PC-3 (cell line): Measurements from ENCODE around the gene STX8. TPM values are rescaled to one million over a fixed set of nuclear protein-coding genes. Genes with fewer than 3 reads are reported as not detected.

Source experiments
- ATAC-seq: fragments of 200-7000 bp; cut with Tn5 transposase; 2 replicates; pipeline ENCODE4 v1.9.1; 2020; ENCODE audit warnings: mild to moderate bottlenecking, moderate library complexity
- BruUV-seq: library from RNA; stranded (reverse); fragments of 400-500 nt; replicated peaks from 2 replicates; lab custom pipeline; 2021; lab: Mats Ljungman, UMichigan
- CTCF ChIA-PET: fragments of 300-600 bp; sonication (Branson Sonifier 250); formaldehyde crosslinking; loops from one replicate; lab custom pipeline; 2022; ENCODE audit warnings: antibody characterized with exemption; lab: Charles Lee
- POLR2A ChIA-PET: fragments of 300-600 bp; sonication (Branson Sonifier 250); formaldehyde crosslinking; loops from one replicate; lab custom pipeline; 2022; ENCODE audit warnings: antibody characterized with exemption; ENCODE audit not compliant: unreplicated experiment; lab: Charles Lee
- DNase-seq: peaks from one replicate; pipeline ENCODE4 v3.0.0-alpha.2; 2015
- H2AFZ ChIP-seq: fragments of 300-600 bp; sonication (generic); 2 replicates; pipeline ENCODE4 v1.6.0; 2016; ENCODE audit warnings: antibody characterized with exemption, low read length
- H3F3A ChIP-seq: fragments of 300-600 bp; sonication (generic); one replicate; pipeline ENCODE4 v1.6.0; 2017; ENCODE audit warnings: antibody characterized with exemption, low read length, control low read depth, mild to moderate bottlenecking; ENCODE audit not compliant: unreplicated experiment
- H3K27ac ChIP-seq: fragments of 300-600 bp; sonication (generic); 2 replicates; pipeline ENCODE4 v1.5.1; 2016; ENCODE audit warnings: mild to moderate bottlenecking, low read length
- H3K27me3 ChIP-seq: fragments of 300-600 bp; sonication (generic); 2 replicates; pipeline ENCODE4 v1.6.1; 2016; ENCODE audit warnings: low read length, mixed read lengths
- H3K36me3 ChIP-seq: fragments of 300-600 bp; sonication (generic); 2 replicates; pipeline ENCODE4 v1.6.1; 2016; ENCODE audit warnings: low read depth, mixed run types, low read length, mixed read lengths
- H3K4me1 ChIP-seq: fragments of 300-600 bp; sonication (generic); 2 replicates; pipeline ENCODE4 v1.5.1; 2016; ENCODE audit warnings: low read length; ENCODE audit not compliant: insufficient read depth
- H3K4me2 ChIP-seq: fragments of 300-600 bp; sonication (generic); 2 replicates; pipeline ENCODE4 v1.6.0; 2016; ENCODE audit warnings: low read length
- H3K4me3 ChIP-seq: fragments of 300-600 bp; sonication (generic); 2 replicates; pipeline ENCODE4 v1.5.1; 2016; ENCODE audit warnings: mild to moderate bottlenecking, low read length, mixed read lengths
- H3K79me2 ChIP-seq: fragments of 300-600 bp; sonication (generic); 2 replicates; pipeline ENCODE4 v1.6.1; 2017; ENCODE audit warnings: low read length, mixed read lengths
- H3K9ac ChIP-seq: fragments of 300-600 bp; sonication (generic); 2 replicates; pipeline ENCODE4 v1.6.0; 2016; ENCODE audit warnings: mild to moderate bottlenecking, low read length
- H3K9me2 ChIP-seq: fragments of 300-600 bp; sonication (generic); replicated peaks from 2 replicates; pipeline ENCODE4 v1.6.1; 2016; ENCODE audit warnings: mixed run types, low read length, mixed read lengths
- H3K9me3 ChIP-seq: fragments of 300-600 bp; sonication (generic); 2 replicates; pipeline ENCODE4 v1.6.1; 2016; ENCODE audit warnings: low read length, mixed read lengths
- H4K20me1 ChIP-seq: fragments of 300-600 bp; sonication (generic); 2 replicates; pipeline ENCODE4 v1.6.1; 2016; ENCODE audit warnings: low read length, mixed read lengths
- EZH2 ChIP-seq: fragments of 300-600 bp; sonication (generic); IDR thresholded peaks from one replicate; pipeline ENCODE4 v1.6.1; 2017; ENCODE audit warnings: antibody characterized with exemption, mild to moderate bottlenecking, low read length; ENCODE audit not compliant: unreplicated experiment
- EZH2phosphoT487 ChIP-seq: fragments of 300-600 bp; sonication (generic); IDR thresholded peaks from 2 replicates; pipeline ENCODE4 v1.6.1; 2018; ENCODE audit warnings: mild to moderate bottlenecking, antibody characterized with exemption, low read length, borderline replicate concordance
- intact Hi-C: fragments of 100-400 bp; cut with micrococcal nuclease; formaldehyde crosslinking; loops from 2 replicates; pipeline ENCODE4 v1.9.0; 2023
- total RNA-seq: library from RNA; depleted of rRNA; stranded (reverse); fragments of >200 nt; gene quantifications from 2 replicates; pipeline ENCODE4 v1.2.3, GENCODE V29; 2014
- TF ChIP-seq, protein P1 (sequence below): fragments of 300-600 bp; sonication (generic); conservative IDR thresholded peaks from 2 replicates; pipeline ENCODE4 v1.5.1; 2017; ENCODE audit warnings: antibody characterized with exemption, low read depth, mild to moderate bottlenecking, low read length

Gene STX8
- total RNA-seq, 1 experiment from 2014 or later: 57.4 TPM

DNA sequence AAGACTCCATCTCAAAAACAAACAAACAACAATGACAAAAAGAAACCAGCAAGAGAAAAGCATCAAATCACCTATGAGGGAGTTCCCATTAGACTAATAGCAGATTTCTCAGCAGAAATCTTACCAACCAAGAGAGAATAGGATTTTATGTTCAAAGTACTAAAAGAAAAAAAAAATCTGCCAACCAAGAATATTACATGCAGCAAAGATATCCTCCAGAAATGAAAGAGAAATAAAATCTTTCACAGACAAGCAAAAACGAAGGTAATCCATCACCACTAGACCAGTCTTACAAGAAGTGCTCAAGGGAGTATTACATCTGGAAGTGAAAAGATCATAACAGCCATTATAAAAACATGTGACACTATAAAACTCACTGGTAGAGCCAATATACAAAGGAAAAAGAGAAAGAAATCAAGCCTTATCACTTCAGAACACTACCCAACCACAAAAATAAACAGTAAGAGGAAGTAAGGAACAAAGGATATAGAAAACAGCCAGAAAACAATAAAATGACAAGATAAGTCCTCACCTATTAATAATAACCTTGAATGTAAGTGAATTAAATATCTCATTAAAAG lies 66.3 kb downstream of the STX8 start:
- CTCF ChIA-PET: no interaction called here
- no peak for ATAC-seq

DNA sequence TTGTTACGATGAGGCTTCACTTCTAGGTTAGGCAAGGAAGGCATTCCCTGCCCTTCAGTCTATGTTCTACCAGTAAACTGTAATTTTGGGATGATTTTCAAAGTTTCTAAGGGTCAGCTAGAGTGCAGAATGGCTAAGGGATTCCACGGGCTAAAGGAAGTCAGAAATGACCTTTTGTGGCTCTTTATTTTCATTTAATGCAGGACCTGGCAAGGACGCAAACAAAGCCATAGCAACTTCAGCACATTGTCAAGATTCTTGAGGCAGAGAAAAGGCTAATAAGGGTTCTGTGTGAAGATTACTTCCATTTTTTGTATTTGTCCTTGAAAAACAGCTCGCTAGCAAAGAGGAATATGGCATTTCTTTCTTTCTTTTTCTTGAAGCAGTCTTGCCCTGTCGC lies 76.6 kb downstream of the STX8 start:
- POLR2A ChIA-PET: no interaction called here

More for the DNA sequence above, 66.3 kb downstream of the STX8 start:
- no peaks in the 10 kb centered on the region for H3K9me2 ChIP-seq
- no peak for DNase-seq
- no peaks in the 10 kb centered on the region for H3F3A ChIP-seq
- no peaks in the 10 kb centered on the region for H4K20me1 ChIP-seq
- no peak overlapping the region for H3K4me2 ChIP-seq
- H2AFZ ChIP-seq: no peak overlapping the region
- H3K9me3 ChIP-seq: no peaks in the 10 kb centered on the region
- no peak overlapping the region for H3K4me3 ChIP-seq
- H3K4me1 ChIP-seq: peaks cover 7% of the 10 kb centered on the region
- H3K36me3 ChIP-seq: no peaks in the 10 kb centered on the region
- BruUV-seq: no TSS peak
- H3K79me2 ChIP-seq: no peaks in the 10 kb centered on the region
- intact Hi-C loops: no loop called here
- no peak overlapping the region for H3K27ac ChIP-seq
- TF ChIP-seq EZH2: no peak
- POLR2A ChIA-PET: no interaction called here
- no peaks in the 10 kb centered on the region for H3K27me3 ChIP-seq
- H3K9ac ChIP-seq: no peak overlapping the region

DNA sequence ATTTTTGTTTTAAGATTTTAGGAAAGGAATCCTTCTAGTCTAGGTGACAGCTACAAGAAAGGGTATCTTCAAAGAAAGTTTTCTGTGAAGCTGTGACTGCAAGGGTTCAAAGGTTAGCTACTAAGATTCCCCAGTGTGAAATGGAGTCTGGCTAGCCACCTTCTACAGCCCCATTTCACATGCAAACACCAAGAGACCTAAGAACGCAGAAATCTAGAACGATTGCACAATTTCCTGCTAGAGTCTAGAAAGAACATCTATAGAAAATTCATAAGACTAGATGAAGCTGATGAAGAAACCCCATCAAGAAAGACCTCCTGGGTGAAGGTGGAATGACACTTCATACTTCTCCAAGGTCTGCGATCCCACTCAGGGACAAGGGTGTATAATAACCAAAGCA lies 77.1 kb downstream of the STX8 start:
- Histone ChIP-seq H3K79me2 (no peaks in the 10 kb centered on the region), H4K20me1 (no peaks in the 10 kb centered on the region), H3K36me3 (no peaks in the 10 kb centered on the region), H3K27ac (no peak overlapping the region), H3K9me3 (no peaks in the 10 kb centered on the region), H3K4me3 (no peak overlapping the region), H2AFZ (no peak overlapping the region), H3K4me2 (no peak overlapping the region), H3F3A (no peaks in the 10 kb centered on the region), H3K4me1 (no peaks in the 10 kb centered on the region), H3K9me2 (no peaks in the 10 kb centered on the region), H3K9ac (no peak overlapping the region), H3K27me3 (no peaks in the 10 kb centered on the region)
- no TSS peak for BruUV-seq
- intact Hi-C loops: no loop called here
- DNase-seq (no peak), ATAC-seq (no peak)
- ChIA-PET CTCF (no interaction called here), POLR2A (no interaction called here)
- TF ChIP-seq, protein P1, sequence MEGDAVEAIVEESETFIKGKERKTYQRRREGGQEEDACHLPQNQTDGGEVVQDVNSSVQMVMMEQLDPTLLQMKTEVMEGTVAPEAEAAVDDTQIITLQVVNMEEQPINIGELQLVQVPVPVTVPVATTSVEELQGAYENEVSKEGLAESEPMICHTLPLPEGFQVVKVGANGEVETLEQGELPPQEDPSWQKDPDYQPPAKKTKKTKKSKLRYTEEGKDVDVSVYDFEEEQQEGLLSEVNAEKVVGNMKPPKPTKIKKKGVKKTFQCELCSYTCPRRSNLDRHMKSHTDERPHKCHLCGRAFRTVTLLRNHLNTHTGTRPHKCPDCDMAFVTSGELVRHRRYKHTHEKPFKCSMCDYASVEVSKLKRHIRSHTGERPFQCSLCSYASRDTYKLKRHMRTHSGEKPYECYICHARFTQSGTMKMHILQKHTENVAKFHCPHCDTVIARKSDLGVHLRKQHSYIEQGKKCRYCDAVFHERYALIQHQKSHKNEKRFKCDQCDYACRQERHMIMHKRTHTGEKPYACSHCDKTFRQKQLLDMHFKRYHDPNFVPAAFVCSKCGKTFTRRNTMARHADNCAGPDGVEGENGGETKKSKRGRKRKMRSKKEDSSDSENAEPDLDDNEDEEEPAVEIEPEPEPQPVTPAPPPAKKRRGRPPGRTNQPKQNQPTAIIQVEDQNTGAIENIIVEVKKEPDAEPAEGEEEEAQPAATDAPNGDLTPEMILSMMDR: no peak
- TF ChIP-seq EZH2phosphoT487 (no peak), EZH2 (no peak)

More for the DNA sequence above, 76.6 kb downstream of the STX8 start:
- H3K79me2 ChIP-seq: no peaks in the 10 kb centered on the region
- H3K4me1 ChIP-seq: no peaks in the 10 kb centered on the region
- H2AFZ ChIP-seq: no peak overlapping the region
- H4K20me1 ChIP-seq: no peaks in the 10 kb centered on the region
- no peak for DNase-seq
- no peaks in the 10 kb centered on the region for H3K9me2 ChIP-seq
- no peak for ATAC-seq
- no peaks in the 10 kb centered on the region for H3K36me3 ChIP-seq
- no peaks in the 10 kb centered on the region for H3F3A ChIP-seq
- intact Hi-C loops: no loop called here
- no peak overlapping the region for H3K4me3 ChIP-seq
- no peaks in the 10 kb centered on the region for H3K27me3 ChIP-seq
- CTCF ChIA-PET: no interaction called here
- H3K9me3 ChIP-seq: no peaks in the 10 kb centered on the region
- no peak overlapping the region for H3K27ac ChIP-seq
- H3K9ac ChIP-seq: no peak overlapping the region
- no peak overlapping the region for H3K4me2 ChIP-seq
- TF ChIP-seq, protein P1: no peak
- TF ChIP-seq EZH2: no peak
- TF ChIP-seq EZH2phosphoT487: no peak
- BruUV-seq: no TSS peak
